GM19468 (cell line): ENCODE data around the gene WDR49.

Experiments
- ATAC-seq: cut with Tn5 transposase; IDR thresholded peaks from one replicate; pipeline ENCODE4 v1.9.1; 2021; ENCODE audit warnings: mild to moderate bottlenecking, moderate library complexity, moderate number of reproducible peaks; ENCODE audit not compliant: unreplicated experiment; ENCODE audit errors: extremely low read depth

Gene WDR49

GRCh38 chr3:167653760-167654159 is at the start of gene WDR49:
TSS of gene WDR49 (minus strand) at chr3:167653942. CDS start at chr3:167653425, 517 bp downstream.
- no peak for ATAC-seq

- ATAC-seq: no peak
Observed at GRCh38 chr3:167700926-167701325, 47.2 kb upstream of the WDR49 start.

DNA sequence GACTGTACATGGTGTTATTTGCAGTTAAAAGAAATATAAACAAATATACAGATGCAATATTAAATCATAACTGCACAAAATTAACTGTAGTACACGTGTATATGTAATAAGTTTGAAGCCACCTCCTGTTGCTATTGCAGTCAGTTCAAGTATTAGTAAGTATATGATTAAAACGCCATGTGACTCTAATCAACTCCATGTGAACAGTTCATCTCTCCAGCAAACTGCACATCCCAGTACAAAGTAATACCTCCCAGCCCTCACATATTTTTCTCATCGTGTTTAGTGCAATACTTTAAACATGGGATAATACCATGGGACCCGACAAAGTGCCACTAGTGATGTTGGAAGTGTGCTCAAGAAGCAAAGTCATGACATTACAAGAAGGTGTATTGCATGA is 46.3 kb upstream of the WDR49 start:
- no peak for ATAC-seq

DNA sequence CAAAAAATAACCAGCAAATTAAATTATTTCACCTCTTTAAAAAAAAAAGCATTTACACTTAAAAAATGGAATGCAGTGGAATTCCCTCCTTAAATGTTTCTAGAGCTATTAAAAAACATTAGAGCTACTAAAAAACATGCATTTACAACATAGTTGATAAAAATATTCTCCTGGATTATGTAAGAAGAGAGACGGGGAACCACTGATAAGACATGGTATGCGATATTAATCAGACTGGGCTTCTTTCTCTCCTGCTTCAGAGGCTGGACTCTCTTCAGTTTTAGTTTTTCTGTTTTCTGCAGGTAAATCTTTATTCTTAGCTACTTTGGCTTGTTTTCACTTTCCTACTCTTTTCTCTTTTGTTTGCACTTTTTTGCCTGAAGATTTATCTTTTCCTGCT is 40.4 kb upstream of the WDR49 start:
- ATAC-seq: no peak

DNA sequence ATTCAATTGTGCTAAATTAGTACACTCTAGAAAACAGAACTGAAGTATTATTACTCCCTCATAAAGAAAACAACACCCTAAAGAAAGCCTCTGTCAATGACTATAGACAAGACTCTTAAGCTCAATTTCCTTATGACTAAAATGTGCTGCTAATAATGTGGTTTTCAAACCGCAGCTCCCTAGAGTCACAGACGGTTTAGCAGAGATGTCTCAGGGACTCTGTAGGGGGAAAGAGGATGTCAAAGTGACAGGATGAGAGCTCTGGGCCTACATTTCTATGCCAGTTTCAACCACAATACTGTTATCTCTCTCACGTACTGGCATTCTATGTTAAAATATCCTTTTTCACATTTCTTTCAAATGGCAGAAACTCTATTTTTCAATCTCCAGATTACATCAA is 37.6 kb upstream of the WDR49 start:
- ATAC-seq: peak; percentile 100

- ATAC-seq: no peak
Observed at GRCh38 chr3:167684388-167684993, 30.7 kb upstream of the WDR49 start.

DNA sequence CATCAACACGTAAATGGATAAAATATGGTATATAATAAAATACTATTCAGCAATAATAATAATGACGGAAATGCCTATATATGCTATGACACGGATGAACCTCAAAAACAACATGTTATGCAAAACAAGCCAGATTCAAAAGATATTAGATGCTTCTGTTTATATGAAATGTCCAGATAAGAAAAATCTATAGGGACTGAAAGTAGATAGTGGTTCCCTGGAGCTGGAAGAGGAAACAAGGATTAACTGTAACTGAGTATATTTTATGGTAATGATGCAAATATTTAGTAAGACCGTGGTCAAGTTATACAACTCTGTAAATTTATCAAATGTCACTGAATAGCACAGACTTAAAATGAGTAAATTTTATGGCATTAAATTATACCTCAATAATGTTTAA is 25.8 kb upstream of the WDR49 start:
- ATAC-seq: no peak

GRCh38 chr3:167675848-167676247 is 22.1 kb upstream of the WDR49 start:
- no peak for ATAC-seq

GRCh38 chr3:167673221-167673620 is 19.5 kb upstream of the WDR49 start:
- no peak for ATAC-seq

- no peak for ATAC-seq
Observed at GRCh38 chr3:167671878-167672427, 18.2 kb upstream of the WDR49 start.

DNA sequence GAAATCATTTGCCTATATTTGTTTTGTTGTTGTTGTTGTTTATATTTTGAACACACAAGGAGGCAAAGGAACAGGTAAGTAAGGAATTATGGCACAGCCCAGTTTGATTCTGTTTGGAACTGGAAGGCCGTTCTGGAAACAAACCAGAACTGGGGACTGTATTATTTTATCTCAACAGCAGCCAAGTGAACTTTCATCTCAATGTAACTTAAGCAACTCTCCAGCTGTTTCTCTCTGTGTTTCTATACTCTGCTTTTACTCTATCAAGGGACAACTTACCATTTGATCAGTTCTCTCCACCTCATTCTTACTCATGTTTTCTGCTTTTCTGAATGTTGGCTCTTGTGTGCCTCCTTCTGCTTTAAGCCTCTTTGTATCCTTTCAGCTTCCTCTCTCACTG is 16.0 kb upstream of the WDR49 start:
- ATAC-seq: no peak

DNA sequence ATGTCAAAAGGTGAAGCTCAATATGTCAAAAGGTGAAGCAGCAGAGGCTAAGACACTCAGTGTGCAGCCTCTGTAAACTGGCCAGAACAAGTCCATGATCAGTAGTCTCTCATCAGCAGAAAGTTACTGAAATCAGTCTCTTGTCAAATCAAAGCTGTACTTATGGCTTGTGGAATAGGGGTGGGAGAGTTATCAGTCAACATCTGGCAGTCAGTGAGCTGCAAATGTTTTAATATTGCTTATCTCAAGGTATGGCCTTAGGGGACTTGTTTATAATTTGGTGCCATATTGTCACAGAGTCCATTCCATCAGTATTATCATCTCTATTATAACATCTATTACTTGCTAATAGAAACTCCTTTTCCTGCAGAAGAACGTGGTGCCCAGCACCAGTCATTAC is 14.9 kb upstream of the WDR49 start:
- ATAC-seq: no peak

DNA sequence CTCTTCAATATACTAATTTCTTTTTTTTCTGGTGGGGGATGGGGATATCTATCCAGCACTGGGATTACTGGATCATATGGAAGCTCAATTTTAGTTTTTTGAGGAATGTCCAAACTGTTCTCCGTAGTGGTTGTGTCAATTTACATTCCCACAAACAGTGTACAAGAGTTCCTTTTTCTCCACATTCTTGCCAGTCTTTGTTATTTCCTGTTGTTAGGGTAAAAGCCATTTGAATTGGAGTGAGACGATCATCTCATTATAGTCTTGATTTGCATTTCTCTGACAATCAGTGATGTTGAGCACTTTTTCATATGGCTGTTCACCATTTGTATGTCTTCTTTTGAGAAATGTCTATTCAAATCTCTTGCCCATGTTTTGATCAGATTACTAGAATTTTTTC is 12.8 kb upstream of the WDR49 start:
- no peak for ATAC-seq

DNA sequence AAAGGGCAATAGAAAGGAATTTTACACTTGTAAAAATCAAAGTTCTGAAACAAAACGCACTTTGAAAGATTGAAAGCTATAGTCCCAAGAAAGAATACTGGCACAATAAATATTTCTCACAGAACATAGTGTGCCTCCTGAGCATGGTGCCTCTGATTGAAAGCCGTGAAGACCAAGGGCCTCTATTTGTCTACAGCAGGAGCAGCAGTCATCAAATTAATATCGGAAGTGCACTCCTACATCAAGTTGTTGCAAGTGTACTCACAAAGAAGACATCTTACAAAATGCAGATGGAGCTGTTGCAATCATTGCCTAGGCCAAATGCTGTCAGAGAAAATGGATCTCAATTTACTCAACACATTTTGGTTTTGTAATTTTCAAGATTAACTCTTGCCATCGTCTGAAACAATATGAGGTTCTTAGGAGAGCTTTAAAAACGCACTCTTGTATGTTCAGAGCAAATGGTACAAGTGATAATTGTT is 9.2 kb upstream of the WDR49 start:
- ATAC-seq: no peak

DNA sequence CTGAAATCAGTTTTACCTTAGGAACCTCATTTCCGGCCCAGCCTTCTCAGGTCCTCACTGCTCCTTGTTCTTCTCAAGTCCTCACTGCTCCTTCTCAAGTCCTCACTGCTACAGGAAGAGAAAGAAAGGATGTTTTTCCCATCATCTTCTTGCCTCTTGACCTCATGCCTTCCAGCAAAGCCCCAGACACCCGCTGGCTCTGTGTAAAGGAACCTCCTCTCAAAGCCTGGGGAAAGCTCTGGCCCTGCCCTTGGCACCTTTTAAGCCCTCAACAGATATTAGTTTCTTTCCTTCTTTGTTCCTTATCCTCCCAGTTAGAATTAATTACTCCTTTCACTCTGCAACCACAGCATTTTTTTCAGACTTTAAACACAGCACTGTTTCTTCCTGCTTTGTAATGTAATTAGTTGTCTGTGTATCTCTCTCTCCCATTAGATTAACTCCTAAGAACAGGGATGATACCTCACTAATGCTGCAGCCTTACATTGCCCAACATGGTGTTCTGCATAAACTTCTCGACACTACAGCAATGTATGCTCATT is 4.0 kb upstream of the WDR49 start:
- no peak for ATAC-seq

DNA sequence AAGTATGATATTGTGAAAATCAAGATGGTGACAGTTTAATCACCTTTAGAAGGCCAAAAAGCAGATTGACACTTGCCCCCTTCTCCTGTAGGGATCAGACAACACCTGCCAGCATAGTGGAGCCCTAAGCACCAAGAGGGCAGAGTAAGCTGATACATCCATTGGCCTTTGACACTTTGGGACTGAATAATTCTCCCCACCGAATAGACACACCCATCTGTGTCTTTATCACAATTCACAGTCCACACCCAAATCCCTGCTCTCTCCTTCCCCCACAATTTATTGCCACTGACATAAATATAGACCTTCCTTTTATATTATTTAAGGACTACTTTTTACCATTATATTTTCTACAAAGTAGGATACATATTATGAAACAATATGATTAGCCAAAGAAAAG is 3.1 kb upstream of the WDR49 start:
- no peak for ATAC-seq

- no peak for ATAC-seq
Observed at GRCh38 chr3:167653155-167653554, 587 bp downstream of the WDR49 start.

DNA sequence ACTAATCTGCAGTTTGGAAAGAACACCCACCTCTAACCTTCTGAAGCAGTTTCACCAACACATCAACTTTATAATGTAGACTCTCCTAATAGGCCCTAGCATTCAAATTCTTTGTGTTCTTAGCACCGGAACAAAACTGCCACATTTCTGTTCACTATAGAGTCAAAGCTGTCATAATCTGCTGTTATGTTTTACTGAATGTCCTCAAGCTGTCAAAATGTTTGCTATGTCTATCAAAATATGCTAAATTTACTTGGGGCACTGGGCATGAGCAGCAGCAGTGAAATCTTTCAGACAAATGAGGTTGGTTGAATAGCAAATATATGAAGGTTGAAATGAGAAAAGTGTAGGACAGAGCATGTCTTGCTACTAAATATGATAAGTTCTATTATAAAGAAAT is 1.9 kb downstream of the WDR49 start:
- ATAC-seq: no peak

- ATAC-seq: no peak
Observed at GRCh38 chr3:167650459-167650858, 3.3 kb downstream of the WDR49 start.

GRCh38 chr3:167649746-167650145 is 4.0 kb downstream of the WDR49 start:
- no peak for ATAC-seq

- ATAC-seq: no peak
Observed at GRCh38 chr3:167644611-167645010, 9.1 kb downstream of the WDR49 start.

- no peak for ATAC-seq
Observed at GRCh38 chr3:167631471-167631870, 22.3 kb downstream of the WDR49 start.
